Measurements from ENCODE around the gene CFDP1. TPM values are rescaled to one million over a fixed set of nuclear protein-coding genes. Genes with fewer than 3 reads are reported as not detected.

CFDP1 gene
- total and polyA plus RNA-seq, 2 of the 13 experiments (the other 11 are each of a cell fraction or from before 2014, with no cell fraction given): 78.6 to 153 TPM

GRCh38 chr16:75420987-75421819 is 12.1 kb downstream of the CFDP1 start (continued):
- no peak for TF ChIP-seq CTCF (CRISPR knock-in tag; IDR thresholded peaks at IDR 0.05)
- TF ChIP-seq ZNF225 (CRISPR knock-in tag; IDR thresholded peaks at IDR 0.05): no peak
- no peak for TF ChIP-seq SP1 (IDR thresholded peaks at IDR 0.05)
- no peak for TF ChIP-seq SP1 (CRISPR knock-in tag; IDR thresholded peaks at IDR 0.05)
- TF ChIP-seq HNF1B (CRISPR knock-in tag; IDR thresholded peaks at IDR 0.05): no peak
- TF ChIP-seq, protein P1, sequence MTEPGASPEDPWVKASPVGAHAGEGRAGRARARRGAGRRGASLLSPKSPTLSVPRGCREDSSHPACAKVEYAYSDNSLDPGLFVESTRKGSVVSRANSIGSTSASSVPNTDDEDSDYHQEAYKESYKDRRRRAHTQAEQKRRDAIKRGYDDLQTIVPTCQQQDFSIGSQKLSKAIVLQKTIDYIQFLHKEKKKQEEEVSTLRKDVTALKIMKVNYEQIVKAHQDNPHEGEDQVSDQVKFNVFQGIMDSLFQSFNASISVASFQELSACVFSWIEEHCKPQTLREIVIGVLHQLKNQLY (CRISPR knock-in tag; IDR thresholded peaks at IDR 0.05): no peak
- TF ChIP-seq RAD51 (IDR thresholded peaks at IDR 0.05; ENCODE audit: borderline replicate concordance): no peak
- TF ChIP-seq, protein P2, sequence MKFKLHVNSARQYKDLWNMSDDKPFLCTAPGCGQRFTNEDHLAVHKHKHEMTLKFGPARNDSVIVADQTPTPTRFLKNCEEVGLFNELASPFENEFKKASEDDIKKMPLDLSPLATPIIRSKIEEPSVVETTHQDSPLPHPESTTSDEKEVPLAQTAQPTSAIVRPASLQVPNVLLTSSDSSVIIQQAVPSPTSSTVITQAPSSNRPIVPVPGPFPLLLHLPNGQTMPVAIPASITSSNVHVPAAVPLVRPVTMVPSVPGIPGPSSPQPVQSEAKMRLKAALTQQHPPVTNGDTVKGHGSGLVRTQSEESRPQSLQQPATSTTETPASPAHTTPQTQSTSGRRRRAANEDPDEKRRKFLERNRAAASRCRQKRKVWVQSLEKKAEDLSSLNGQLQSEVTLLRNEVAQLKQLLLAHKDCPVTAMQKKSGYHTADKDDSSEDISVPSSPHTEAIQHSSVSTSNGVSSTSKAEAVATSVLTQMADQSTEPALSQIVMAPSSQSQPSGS (CRISPR knock-in tag; IDR thresholded peaks at IDR 0.05): no peak
- peak; percentile 54; the same call in 1 of the 2 replicates for TF ChIP-seq ZNF263 (CRISPR knock-in tag; IDR thresholded peaks at IDR 0.05)
- peak; percentile 47 for TF ChIP-seq GATAD1 (CRISPR knock-in tag; IDR thresholded peaks at IDR 0.05)
- TF ChIP-seq, protein P3, sequence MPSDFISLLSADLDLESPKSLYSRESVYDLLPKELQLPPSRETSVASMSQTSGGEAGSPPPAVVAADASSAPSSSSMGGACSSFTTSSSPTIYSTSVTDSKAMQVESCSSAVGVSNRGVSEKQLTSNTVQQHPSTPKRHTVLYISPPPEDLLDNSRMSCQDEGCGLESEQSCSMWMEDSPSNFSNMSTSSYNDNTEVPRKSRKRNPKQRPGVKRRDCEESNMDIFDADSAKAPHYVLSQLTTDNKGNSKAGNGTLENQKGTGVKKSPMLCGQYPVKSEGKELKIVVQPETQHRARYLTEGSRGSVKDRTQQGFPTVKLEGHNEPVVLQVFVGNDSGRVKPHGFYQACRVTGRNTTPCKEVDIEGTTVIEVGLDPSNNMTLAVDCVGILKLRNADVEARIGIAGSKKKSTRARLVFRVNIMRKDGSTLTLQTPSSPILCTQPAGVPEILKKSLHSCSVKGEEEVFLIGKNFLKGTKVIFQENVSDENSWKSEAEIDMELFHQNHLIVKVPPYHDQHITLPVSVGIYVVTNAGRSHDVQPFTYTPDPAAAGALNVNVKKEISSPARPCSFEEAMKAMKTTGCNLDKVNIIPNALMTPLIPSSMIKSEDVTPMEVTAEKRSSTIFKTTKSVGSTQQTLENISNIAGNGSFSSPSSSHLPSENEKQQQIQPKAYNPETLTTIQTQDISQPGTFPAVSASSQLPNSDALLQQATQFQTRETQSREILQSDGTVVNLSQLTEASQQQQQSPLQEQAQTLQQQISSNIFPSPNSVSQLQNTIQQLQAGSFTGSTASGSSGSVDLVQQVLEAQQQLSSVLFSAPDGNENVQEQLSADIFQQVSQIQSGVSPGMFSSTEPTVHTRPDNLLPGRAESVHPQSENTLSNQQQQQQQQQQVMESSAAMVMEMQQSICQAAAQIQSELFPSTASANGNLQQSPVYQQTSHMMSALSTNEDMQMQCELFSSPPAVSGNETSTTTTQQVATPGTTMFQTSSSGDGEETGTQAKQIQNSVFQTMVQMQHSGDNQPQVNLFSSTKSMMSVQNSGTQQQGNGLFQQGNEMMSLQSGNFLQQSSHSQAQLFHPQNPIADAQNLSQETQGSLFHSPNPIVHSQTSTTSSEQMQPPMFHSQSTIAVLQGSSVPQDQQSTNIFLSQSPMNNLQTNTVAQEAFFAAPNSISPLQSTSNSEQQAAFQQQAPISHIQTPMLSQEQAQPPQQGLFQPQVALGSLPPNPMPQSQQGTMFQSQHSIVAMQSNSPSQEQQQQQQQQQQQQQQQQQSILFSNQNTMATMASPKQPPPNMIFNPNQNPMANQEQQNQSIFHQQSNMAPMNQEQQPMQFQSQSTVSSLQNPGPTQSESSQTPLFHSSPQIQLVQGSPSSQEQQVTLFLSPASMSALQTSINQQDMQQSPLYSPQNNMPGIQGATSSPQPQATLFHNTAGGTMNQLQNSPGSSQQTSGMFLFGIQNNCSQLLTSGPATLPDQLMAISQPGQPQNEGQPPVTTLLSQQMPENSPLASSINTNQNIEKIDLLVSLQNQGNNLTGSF (CRISPR knock-in tag; IDR thresholded peaks at IDR 0.05): no peak
- TF ChIP-seq SNAPC2 (CRISPR knock-in tag; IDR thresholded peaks at IDR 0.05): no peak
- no peak for TF ChIP-seq SKI (IDR thresholded peaks at IDR 0.05; ENCODE audit: partially characterized antibody)
- no peak for TF ChIP-seq NR0B2 (CRISPR knock-in tag; IDR thresholded peaks at IDR 0.05)
- 0 out of 2 replicates have a peak, but pooled peaks have one; percentile 16 for TF ChIP-seq NCOA2 (CRISPR knock-in tag; IDR thresholded peaks at IDR 0.05)
- TF ChIP-seq ZNF589 (CRISPR knock-in tag; conservative IDR thresholded peaks at IDR 0.05): no peak
- TF ChIP-seq ZC3H13 (CRISPR knock-in tag; IDR thresholded peaks at IDR 0.05): no peak
- no peak for TF ChIP-seq ARNT2 (CRISPR knock-in tag; IDR thresholded peaks at IDR 0.05; ENCODE audit: low read depth)
- TF ChIP-seq ZNF335 (CRISPR knock-in tag; IDR thresholded peaks at IDR 0.05): 0 out of 2 replicates have a peak, but pooled peaks have one; percentile 7

Data from HepG2 (cell line).